Lower leg skin (tissue), 3 donors: ENCODE results near the gene TANC1.

ENCODE experiments used
- POLR2A ChIP-seq, 2 donors: fragments of 450-650 bp; IDR thresholded peaks; one replicate each; pipeline ENCODE4 v1.6.1; 2016 to 2017; ENCODE audit warnings: antibody characterized with exemption in 2 of 2, mild to moderate bottlenecking in 1 of 2, moderate library complexity in 1 of 2
- TF ChIP-seq, protein P1 (sequence below), 3 donors: fragments of 450-650 bp; IDR thresholded peaks; one replicate each; pipeline ENCODE4 v1.5.1; 2016; ENCODE audit warnings: antibody characterized with exemption in 3 of 3, mild to moderate bottlenecking in 3 of 3, moderate library complexity in 2 of 3

DNA sequence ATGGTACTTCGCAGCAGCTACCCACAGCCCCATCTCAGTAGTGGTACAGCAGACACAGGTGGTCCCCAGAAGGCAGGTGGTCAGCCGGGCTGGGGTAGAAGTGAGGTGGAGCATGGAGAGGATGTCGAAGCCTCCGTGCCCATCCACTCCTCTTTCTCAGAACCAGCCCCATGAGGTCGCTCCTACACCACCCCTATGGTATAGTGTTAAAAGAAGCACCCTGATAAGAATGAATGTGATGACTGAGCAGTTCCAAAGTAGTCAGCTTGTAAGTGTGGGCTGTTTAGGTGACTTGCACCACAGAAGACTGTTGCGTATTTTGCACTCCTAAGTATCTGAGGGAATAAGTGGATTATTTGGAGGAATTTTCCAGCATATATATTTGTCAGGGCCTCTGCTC lies 206.7 kb downstream of the TANC1 start:
- TF ChIP-seq, protein P1, sequence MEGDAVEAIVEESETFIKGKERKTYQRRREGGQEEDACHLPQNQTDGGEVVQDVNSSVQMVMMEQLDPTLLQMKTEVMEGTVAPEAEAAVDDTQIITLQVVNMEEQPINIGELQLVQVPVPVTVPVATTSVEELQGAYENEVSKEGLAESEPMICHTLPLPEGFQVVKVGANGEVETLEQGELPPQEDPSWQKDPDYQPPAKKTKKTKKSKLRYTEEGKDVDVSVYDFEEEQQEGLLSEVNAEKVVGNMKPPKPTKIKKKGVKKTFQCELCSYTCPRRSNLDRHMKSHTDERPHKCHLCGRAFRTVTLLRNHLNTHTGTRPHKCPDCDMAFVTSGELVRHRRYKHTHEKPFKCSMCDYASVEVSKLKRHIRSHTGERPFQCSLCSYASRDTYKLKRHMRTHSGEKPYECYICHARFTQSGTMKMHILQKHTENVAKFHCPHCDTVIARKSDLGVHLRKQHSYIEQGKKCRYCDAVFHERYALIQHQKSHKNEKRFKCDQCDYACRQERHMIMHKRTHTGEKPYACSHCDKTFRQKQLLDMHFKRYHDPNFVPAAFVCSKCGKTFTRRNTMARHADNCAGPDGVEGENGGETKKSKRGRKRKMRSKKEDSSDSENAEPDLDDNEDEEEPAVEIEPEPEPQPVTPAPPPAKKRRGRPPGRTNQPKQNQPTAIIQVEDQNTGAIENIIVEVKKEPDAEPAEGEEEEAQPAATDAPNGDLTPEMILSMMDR (IDR thresholded peaks at IDR 0.05) = no peak
- TF ChIP-seq POLR2A (IDR thresholded peaks at IDR 0.05) = no peak
